Ascending aorta (tissue), 2 donors: ENCODE measurements around the gene PDCD5. TPM values are rescaled to one million over a fixed set of nuclear protein-coding genes. Genes with fewer than 3 reads are reported as not detected.

Experiments used
- DNase-seq, 2 donors: peaks; one replicate each; pipeline ENCODE4 v3.0.0-alpha.2; 2019; ENCODE audit warnings: low spot score in 2 of 2
- H3K27ac ChIP-seq, 2 donors: fragments of 200-600 bp; sonication (generic); one replicate each; pipeline ENCODE4 v1.5.1; 2016 to 2017; ENCODE audit warnings: mild to moderate bottlenecking in 1 of 2
- H3K27me3 ChIP-seq: fragments of 200-600 bp; sonication (generic); one replicate; pipeline ENCODE4 v1.5.1; 2017
- H3K36me3 ChIP-seq, 2 donors: fragments of 200-600 bp; sonication (generic); one replicate each; pipeline ENCODE4 v1.5.1; 2016
- H3K4me1 ChIP-seq, 2 donors: fragments of 200-600 bp; sonication (generic); one replicate each; pipeline ENCODE4 v1.5.1; 2016 to 2017; ENCODE audit warnings: mild to moderate bottlenecking in 1 of 2
- H3K4me3 ChIP-seq, 2 donors: fragments of 200-600 bp; sonication (generic); one replicate each; pipeline ENCODE4 v1.5.1; 2016 to 2017; ENCODE audit warnings: mild to moderate bottlenecking in 1 of 2
- H3K9me3 ChIP-seq, 2 donors: fragments of 200-600 bp; sonication (generic); one replicate each; pipeline ENCODE4 v1.5.1; 2016
- CTCF ChIP-seq, 3 experiments: fragments of 200-600 bp in 2 of 3; fragments of 450-650 bp in 1 of 3; sonication (generic) in 2 of 3; IDR thresholded peaks; one replicate each; pipeline ENCODE4 v1.5.1; 2016 to 2019; ENCODE audit warnings: antibody characterized with exemption in 3 of 3, mild to moderate bottlenecking in 1 of 3, moderate library complexity in 1 of 3
- intact Hi-C: fragments of 100-400 bp; cut with DNase I; formaldehyde crosslinking; loops from one replicate; pipeline ENCODE4 v1.15.1; 2023
- total RNA-seq: library from RNA; depleted of rRNA; stranded (reverse); fragments of >200 nt; gene quantifications from one replicate; pipeline ENCODE4 v1.1.0, GENCODE V29; 2016

PDCD5 gene
- total RNA-seq, 1 donor from 2014 or later, result 36.6 TPM

GRCh38 chr19:32630338-32630737 is 49.3 kb downstream of the PDCD5 start:
- peaks cover 43 to 71% of the 10 kb centered on the region in 2 donors for H3K36me3 ChIP-seq
- no peak overlapping the region for H3K27ac ChIP-seq
- no peak overlapping the region for H3K4me3 ChIP-seq
- no peaks in the 10 kb centered on the region for H3K9me3 ChIP-seq
- no peak for TF ChIP-seq CTCF (IDR thresholded peaks at IDR 0.05)
- intact Hi-C loops, result no loop called here
- no peak for DNase-seq
- H3K27me3 ChIP-seq, result no peaks in the 10 kb centered on the region
- no peaks in the 10 kb centered on the region for H3K4me1 ChIP-seq

- no peaks in the 10 kb centered on the region for H3K4me1 ChIP-seq
- intact Hi-C loops, result no loop called here
- peaks cover 42 to 71% of the 10 kb centered on the region in 2 donors for H3K36me3 ChIP-seq
- no peak overlapping the region for H3K27ac ChIP-seq
- no peaks in the 10 kb centered on the region for H3K9me3 ChIP-seq
- H3K27me3 ChIP-seq, result no peaks in the 10 kb centered on the region
- no peak overlapping the region for H3K4me3 ChIP-seq
- DNase-seq, result no peak
- TF ChIP-seq CTCF (IDR thresholded peaks at IDR 0.05), result no peak
These were observed 50.4 kb downstream of the PDCD5 start for GRCh38 chr19:32631381-32631780.

Other genes with a start within 250 kb of the PDCD5 start
- 6.4 TPM for gene ZNF507, start 235.6 kb upstream of the PDCD5 start, total RNA-seq
- 115 TPM for gene DPY19L3, start 175.4 kb upstream of the PDCD5 start, total RNA-seq
- 17.3 TPM for gene ANKRD27, start 94.0 kb downstream of the PDCD5 start, total RNA-seq
- not detected for gene RGS9BP, start 94.7 kb downstream of the PDCD5 start, total RNA-seq
- 6.2 TPM for gene NUDT19, start 110.6 kb downstream of the PDCD5 start, total RNA-seq
- gene TDRD12, start 138.6 kb downstream of the PDCD5 start, total RNA-seq, result 0.11 TPM